ENCODE results near the gene SELENOM. TPM values are rescaled to one million over a fixed set of nuclear protein-coding genes. Genes with fewer than 3 reads are reported as not detected.
"Not testable (repeated sequence)": the region's sequence is repeated elsewhere in the genome, so short reads cannot be mapped to it uniquely, and the experiment has no call there.

SELENOM gene
- total RNA-seq, 1 experiment from 2014 or later: 142 TPM

DNA sequence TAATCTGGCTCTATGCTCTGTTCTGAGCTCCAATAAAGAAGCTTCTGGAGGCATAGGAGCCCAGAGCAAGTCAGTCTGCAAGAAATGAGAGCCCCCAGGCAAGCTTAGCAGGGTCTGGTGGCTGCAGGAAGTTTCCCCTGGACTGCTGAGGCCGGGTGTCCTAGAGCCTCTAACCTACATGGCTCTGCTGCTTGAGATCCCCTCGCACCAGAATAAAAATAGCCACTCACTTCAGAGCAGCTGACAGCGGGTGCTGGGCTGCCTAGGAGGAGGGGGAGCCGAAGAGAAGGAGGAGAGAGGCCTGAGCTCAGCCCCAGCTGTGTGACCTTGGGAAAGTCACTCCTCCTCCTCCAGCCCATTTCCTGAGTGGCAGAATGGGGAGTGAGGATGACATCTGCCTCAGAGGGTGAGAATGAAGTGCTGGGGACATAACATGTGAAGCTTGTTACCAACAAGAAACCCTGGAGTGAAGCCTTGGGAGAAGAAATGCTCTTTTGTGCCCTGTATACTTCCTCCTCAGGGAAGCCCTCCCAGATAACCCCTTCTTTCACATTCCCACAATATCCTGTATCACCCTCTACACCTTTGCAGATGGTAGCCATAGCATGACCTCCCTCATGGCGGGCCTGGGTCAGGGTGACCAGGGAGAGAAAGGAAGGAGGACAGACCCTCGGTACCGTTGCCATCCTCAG, 11.8 kb upstream of the SELENOM start:
- in situ Hi-C loops (cut with HindIII; ENCODE audit: low pct_unique_long_range_greater_than_20kb, low sequenced_read_pairs): loop anchor here (10.0 kb wide), 1 partner anchor 96 kb away; the partner anchor contains the start of gene LIMK2
- DNase-seq (ENCODE audit: low read depth): no peak

DNA sequence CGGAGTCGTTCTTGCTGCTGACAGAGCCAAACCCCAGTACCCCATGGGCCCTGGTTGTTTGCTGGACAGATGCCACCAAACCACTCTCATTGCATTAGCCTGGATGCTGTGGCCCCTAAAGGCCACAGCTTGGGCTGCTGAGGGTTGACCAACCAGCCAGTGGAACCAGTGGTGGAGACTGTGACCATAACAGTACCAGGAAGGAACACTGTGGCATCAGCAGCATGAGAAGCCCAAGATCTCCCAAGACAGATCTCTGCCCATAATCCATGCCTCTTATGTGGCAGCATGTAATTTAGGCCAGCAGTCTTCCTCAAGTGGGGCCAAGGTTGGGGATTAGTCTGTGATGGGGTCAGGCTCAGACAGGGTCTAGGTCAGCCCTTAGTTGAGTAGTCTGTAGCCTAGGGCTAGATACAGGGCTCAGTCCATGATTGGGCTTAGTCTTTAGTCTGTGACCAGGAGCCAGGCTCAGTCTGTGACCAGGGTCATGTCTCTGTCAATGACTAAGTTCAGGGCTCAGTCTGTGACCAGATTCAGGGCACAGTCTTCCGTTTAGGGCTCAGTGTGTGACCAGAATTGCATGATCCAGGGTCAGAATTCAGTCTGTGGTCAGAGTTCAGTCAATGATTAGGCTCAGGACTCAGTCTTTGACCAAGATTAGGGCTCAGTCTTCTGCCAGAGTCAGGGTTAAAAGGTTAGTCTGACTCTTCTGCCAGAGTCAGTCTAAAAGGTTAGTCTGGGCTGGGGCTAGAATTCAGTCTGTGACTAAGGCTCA, 10.9 kb upstream of the SELENOM start:
- in situ Hi-C loops (cut with HindIII; ENCODE audit: low pct_unique_long_range_greater_than_20kb, low sequenced_read_pairs): loop anchor here (10.0 kb wide), 1 partner anchor 97 kb away; the partner anchor contains the start of gene LIMK2
- DNase-seq (ENCODE audit: low read depth): no peak

DNA sequence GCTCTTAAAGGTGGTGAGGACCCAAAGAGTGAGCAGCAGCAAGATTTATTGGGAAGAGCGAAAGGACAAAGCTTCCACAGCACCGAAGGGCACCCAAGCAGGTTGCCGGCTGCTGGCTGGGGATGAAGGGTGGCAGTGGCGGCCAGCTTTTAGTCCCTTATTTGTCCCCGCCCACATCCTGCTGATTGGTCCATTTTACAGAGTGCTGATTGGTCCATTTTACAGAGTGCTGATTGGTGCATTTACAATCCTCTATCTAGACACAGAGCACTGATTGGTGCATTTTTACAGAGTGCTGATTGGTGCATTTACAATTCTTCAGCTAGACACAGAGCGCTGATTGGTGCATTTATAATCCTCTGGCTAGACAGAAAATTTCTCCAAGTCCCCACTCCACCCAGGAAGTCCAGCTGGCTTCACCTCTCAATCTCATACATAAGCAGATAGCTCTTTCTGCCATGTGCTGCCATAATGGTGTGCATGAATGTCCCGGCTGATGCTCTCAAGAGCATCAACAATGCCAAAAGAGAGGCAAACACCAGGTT, 5.3 kb upstream of the SELENOM start:
- DNase-seq (ENCODE audit: low read depth): not testable (repeated sequence)
- in situ Hi-C loops (cut with HindIII; ENCODE audit: low pct_unique_long_range_greater_than_20kb, low sequenced_read_pairs): loop anchor here (10.0 kb wide), 1 partner anchor 102 kb away; the partner anchor contains the start of gene LIMK2

DNA sequence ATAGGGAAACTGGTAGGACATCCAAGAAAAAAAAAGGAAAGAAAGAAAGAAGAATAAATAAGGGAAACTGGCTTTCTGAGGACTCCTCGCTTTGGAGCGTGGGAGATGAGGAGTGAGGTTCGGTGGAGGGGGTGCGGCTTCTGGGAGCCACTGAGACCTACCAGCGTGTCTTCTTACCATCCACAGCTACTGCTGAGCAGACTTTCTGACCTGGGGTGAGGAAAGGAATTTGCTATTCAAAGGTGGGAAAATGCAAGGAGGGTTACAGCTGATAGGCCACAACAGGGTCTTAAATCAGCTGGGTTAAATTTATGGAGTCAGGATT, 488 bp upstream of the SELENOM start:
- in situ Hi-C loops (cut with HindIII; ENCODE audit: low pct_unique_long_range_greater_than_20kb, low sequenced_read_pairs): no loop called here
- DNase-seq (ENCODE audit: low read depth): no peak

DNA sequence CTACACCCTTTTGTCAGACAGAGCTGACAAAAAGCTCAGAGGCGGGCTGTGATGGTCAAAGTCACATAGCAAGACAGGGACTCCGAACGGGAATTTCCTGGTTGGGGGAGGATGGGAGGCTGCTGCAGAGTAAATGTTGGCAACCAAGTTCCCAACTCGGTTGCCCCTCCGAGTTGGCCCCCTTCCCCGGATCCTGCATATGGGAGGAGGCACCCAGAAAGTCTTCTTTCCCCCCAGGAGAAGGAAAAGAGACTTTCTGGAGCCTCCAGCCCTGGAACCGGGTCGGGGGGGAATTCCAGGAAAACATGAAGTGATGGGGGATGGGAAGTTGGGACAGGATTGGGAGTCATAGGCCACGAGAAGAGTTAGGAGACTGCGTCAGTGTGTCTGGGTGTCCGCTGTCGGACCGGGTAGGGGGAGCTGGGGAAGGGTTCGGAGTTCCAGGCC, 614 bp downstream of the SELENOM start:
- no peak for DNase-seq (ENCODE audit: low read depth)
- in situ Hi-C loops (cut with HindIII; ENCODE audit: low pct_unique_long_range_greater_than_20kb, low sequenced_read_pairs): no loop called here

DNA sequence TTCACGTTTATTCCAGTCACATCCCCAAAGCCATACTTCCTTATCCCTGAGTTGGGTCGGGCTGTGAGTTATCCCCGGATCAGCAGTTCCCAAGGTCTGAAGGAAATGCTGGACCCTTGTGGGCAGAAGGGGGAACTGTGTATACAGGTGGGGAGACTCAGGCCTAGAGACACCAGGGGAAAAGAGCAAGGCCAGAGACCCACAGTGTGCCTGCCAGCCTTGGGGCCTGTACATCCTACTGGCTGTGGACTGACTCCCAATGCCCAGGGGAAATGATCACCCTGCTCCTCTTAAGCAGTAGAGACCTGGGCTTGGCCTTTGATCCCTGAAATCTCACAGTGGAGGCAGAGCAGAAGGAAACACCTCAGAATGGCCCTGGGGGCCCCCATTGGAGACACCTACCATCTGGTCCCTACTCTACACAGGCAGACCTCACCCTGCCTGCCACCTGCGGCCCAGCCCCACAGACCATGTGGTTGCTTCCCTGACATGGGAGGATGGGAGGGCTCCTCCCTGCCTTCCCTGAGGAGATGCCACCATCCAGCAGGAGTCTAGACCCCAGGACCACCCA, 1.3 kb downstream of the SELENOM start:
- no peak for DNase-seq (ENCODE audit: low read depth)
- in situ Hi-C loops (cut with HindIII; ENCODE audit: low pct_unique_long_range_greater_than_20kb, low sequenced_read_pairs): no loop called here

DNA sequence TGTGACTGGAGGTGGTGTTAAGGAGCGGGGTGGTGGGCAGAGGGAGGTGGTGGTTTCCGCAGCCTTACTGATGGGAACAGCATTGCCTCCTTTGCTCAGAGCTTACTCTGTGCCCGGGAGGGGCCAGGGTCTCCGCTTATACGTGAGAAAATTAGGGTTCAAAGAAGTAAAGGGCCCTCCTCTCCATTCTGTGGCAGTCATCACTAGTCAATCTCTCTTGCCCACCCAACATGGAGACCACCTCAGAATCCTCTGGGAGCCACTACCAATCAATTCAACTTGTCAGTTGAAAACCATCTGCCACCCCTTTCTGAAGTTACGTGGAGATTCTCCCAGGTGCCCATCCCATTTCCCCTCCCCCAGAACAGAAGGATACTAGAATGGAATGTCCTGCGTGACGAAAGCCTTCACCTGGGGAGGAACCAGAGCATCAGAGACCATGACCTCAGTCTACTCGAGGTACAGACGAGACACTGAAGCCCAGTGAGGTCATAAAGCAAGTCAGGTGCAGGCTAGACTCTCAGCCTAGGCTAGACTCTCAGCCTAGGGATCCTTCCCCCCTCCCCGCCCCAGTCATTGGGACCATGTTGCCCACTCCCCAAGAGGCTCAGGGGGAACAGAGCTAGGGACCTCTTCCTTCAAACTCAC, 2.0 kb downstream of the SELENOM start:
- in situ Hi-C loops (cut with HindIII; ENCODE audit: low pct_unique_long_range_greater_than_20kb, low sequenced_read_pairs): no loop called here

DNA sequence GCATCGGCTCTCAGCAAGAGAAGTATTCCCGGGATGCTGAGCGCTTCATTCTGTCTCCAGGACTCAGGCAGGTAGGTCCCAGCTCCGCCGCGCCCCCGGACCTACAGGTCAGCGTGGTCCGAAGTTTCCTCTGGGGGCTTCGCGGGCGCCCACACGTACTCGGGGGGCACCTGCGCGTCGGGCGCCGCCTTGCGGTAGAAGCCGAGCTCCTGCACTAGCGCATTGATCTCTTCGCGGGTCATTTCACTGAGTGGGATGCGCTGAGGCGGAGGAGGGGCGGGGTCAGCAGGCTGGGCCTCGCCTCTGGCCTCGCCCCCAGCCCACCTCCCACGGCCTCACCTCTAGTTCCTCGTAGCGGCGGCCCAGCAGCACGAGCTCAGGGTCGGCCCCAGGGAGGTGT, 2.5 kb downstream of the SELENOM start:
- in situ Hi-C loops (cut with HindIII; ENCODE audit: low pct_unique_long_range_greater_than_20kb, low sequenced_read_pairs): no loop called here
- no peak for DNase-seq (ENCODE audit: low read depth)

More for the DNA sequence above, 2.0 kb downstream of the SELENOM start:
- no peak for DNase-seq (ENCODE audit: low read depth)

DNA sequence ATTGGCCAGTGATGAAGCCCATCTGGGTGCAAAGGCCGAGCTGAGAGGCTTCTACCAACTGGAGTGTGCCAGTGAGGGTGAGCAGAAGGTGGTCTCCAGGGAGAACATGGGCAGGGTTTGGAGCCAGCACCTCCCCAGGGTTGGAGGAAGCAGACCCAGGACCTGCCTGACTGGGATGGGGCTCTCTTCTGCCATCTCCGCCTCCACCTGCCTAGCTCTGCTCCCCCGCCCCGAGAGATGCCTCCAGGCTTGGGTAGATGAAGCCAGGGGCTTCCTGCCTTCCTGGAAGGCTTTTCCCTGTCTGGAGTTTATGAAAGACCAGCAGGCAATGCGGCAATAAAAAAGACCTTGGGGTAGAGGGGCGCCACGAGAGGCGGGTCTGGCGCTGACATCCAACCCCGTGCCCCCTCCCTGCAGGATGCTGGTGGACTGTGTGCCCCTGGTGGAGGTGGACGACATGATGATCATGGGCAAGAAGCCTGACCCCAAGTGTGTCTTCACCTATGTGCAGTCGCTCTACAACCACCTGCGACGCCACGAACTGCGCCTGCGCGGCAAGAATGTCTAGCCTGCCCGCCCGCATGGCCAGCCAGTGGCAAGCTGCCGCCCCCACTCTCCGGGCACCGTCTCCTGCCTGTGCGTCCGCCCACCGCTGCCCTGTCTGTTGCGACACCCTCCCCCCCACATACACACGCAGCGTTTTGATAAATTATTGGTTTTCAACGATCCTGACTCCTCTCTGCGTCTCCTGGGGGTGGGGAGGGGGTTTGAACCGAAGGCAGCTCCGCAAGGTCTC, 3.3 kb downstream of the SELENOM start:
- in situ Hi-C loops (cut with HindIII; ENCODE audit: low pct_unique_long_range_greater_than_20kb, low sequenced_read_pairs): no loop called here
- no peak for DNase-seq (ENCODE audit: low read depth)

DNA sequence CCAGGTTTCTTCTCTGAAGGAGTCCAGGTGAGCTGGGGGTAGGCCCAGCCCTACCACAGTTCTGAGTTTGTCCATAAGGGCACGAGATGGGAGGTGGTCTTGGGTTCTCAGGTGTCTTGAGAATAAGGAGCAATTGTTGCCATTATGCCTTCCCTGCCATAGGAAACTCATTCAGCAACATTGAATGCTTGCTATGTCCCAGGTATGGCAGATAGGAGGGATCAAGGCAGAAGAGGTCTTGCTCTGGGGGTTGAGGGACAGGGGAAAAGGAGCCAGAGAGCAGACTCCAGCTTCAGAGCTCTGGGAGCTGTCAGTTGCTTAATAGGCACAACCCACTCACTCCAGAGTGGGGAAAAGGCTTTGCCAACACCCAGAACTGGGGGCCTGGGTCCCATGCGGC, 4.3 kb downstream of the SELENOM start:
- in situ Hi-C loops (cut with HindIII; ENCODE audit: low pct_unique_long_range_greater_than_20kb, low sequenced_read_pairs): no loop called here
- DNase-seq (ENCODE audit: low read depth): no peak

DNA sequence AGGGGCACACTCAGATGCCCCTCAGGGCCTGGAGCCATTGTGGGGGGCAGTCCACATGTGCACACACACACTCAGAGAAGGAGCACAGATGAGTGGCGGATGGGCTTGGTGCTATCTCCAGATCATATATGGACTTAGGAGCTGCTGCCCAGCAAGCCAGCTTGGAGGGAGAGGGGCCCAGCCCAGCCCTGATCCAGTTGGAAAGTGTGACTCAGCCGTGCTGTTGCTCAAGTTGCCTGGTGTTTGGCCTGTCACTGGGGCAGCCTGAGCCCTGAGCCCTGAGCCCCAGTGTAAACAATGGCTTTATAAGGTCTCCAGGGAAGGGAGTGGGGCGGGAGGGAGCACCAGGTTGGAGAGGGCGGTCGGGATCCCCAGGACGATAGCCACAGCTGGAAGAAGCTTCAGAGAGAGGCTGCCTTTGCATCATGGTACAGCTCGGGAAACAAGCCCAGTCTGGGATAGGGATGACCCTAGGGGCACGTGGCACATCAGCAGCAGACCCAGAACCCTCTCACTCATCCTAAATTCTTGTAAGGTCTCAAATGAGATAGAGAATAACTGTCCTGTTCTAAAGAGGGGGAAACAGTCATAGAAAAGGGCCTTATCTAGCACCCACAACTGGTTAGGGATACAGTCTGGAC, 4.8 kb downstream of the SELENOM start:
- peak; percentile 31 for DNase-seq (ENCODE audit: low read depth)
- in situ Hi-C loops (cut with HindIII; ENCODE audit: low pct_unique_long_range_greater_than_20kb, low sequenced_read_pairs): no loop called here

DNA sequence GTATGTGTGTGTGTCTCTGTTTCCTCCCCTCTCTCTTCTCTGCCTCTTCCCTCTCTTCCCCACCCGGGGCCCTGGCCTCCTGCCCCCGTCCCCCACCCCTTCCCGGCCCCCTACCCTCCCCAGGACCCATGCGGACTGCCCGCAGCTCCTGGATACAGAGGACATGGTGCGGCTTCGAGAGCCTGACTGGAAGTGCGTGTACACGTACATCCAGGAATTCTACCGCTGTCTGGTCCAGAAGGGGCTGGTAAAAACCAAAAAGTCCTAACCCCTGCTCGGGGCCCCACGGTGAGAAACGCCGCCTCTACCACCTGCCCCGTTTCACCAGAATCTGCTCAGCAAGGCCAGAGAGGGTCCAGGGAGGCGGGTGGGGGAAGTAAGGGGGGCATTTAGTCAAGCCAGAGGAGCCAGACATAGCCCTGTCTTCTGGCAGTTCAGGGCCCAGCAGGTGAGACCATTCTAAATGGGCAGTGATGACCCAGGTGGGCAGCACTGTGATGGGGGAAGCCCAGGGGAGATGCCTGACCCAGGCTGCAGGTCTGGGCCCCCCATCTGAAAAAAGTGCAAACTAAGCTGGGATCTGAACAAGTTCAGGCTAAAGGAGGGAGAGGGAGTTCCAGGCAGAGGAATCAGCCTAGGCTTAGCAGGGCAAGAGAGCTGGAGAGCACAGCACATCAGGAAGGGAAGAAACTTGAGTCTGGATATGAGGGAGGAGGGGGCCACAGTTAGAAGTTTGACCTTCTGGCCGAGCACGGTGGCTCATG, 6.4 kb downstream of the SELENOM start:
- in situ Hi-C loops (cut with HindIII; ENCODE audit: low pct_unique_long_range_greater_than_20kb, low sequenced_read_pairs): no loop called here
- no peak for DNase-seq (ENCODE audit: low read depth)

DNA sequence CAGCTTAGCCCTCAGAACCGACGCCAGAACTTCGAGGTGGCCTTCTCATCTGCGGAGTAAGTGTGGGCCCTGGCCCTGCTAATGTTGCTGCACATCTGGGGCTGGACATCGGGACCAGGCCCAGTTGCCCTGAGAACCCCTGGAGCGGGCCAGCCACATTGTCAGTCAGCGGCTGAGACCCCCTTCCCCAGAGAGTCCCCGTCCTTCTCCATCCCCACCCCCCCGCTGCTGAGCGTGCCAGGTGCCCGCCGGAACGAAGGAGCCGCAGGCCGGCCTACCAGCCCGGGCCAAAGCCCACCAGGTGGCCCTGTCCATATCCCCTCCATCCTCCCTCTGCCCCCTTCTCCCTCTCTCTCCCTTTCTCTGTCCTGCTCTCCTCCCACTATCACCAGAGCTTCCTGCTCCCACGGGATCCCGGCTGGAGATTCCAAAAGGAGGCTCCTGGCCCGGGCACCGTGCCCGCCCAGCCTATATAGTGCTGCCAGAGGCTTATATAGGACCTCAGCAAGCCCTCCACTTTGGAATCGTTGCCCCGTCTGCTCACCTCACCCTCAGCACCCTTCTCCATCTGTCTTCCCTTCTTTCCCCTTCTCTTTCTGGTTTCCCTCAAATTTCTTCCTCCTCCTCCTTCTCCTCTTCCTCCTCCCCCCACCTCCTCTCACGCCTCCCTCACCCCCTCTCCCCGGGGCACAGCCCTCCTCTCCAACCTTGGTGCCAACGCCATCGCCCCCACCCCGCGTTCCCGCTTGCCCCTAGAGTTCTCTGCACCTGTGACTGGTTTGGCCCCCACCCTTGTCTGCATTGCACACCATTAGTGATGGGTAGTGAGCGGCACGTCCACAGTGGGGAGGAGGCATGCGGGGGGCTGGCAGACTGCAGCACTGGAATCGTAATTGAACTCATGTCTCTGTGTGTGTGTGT, 7.3 kb downstream of the SELENOM start:
- DNase-seq (ENCODE audit: low read depth): no peak
- in situ Hi-C loops (cut with HindIII; ENCODE audit: low pct_unique_long_range_greater_than_20kb, low sequenced_read_pairs): no loop called here

DNA sequence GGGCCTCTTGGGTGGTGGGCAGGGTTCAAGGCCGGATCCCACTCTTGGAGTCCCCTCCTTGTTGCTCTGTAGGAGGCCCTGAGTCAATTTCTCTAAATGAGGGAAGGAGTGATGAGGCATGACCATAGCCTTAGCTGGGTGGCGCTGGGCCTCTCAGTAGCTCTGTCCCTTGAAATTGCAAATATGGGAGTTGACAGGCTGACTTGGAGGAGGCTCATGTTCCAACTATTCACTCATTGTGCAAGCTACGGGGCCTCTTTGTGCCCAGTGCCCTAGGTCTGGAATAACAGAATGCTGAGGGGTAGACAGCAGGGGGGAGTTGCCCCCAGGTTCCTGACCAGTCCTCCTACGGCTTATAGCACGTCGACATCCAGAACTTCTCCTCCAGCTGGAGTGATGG, 8.0 kb downstream of the SELENOM start:
- in situ Hi-C loops (cut with HindIII; ENCODE audit: low pct_unique_long_range_greater_than_20kb, low sequenced_read_pairs): no loop called here
- no peak for DNase-seq (ENCODE audit: low read depth)

DNA sequence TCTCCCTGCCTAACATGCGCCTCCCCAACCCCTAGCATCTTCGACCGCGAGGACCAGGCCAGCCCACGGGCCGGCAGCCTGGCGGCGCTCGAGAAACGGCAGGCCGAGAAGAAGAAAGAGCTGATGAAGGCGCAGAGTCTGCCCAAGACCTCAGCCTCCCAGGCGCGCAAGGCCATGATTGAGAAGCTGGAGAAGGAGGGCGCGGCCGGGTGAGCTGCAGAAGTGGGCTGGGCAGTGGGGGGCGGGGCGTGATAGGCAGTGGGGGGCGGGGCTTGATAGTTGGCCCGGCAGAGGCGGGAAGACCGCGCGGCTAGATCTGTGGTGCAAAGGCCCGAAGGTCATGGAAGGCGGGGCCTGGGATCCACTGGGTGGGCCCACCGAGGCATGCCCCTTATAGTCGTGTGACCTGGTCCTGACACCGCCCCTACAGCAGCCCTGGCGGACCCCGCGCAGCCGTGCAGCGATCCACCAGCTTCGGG, 8.7 kb downstream of the SELENOM start:
- no peak for DNase-seq (ENCODE audit: low read depth)
- in situ Hi-C loops (cut with HindIII; ENCODE audit: low pct_unique_long_range_greater_than_20kb, low sequenced_read_pairs): no loop called here
